GM12878 (cell line): ENCODE results near the gene SRSF7. TPM values are rescaled to one million over a fixed set of nuclear protein-coding genes. Genes with fewer than 3 reads are reported as not detected.

Experiments used
- ATAC-seq: fragments of 200-7000 bp; cut with Tn5 transposase; 3 replicates; pipeline ENCODE4 v1.9.1; 2020; ENCODE audit warnings: mild to moderate bottlenecking, moderate library complexity
- BruUV-seq: library from RNA; stranded (reverse); fragments of 400-500 nt; replicated peaks from 2 replicates; lab custom pipeline; 2021; lab: Mats Ljungman, UMichigan
- CTCF ChIA-PET: fragments of 300-600 bp; sonication (Branson Sonifier 250); formaldehyde crosslinking; extraction: SDS; loops from one replicate; lab custom pipeline; 2021; ENCODE audit warnings: inconsistent platforms; lab: Yijun Ruan, JAX
- POLR2A ChIA-PET: fragments of 350-600 bp; formaldehyde crosslinking; extraction: SDS; loops from one replicate; lab custom pipeline; 2021; ENCODE audit warnings: inconsistent platforms; lab: Charles Lee
- RAD21 ChIA-PET: fragments of 300-600 bp; sonication (Branson Sonifier 250); formaldehyde crosslinking; loops from one replicate; lab custom pipeline; 2023; ENCODE audit warnings: antibody characterized with exemption; ENCODE audit not compliant: unreplicated experiment; lab: Charles Lee
- SMC1A ChIA-PET: fragments of 300-600 bp; sonication (Branson Sonifier 250); formaldehyde crosslinking; loops from one replicate; lab custom pipeline; 2023; ENCODE audit not compliant: unreplicated experiment, uncharacterized antibody; lab: Charles Lee
- DNase-seq: peaks from one replicate; pipeline ENCODE4 v3.0.0-alpha.2; 2011; ENCODE audit warnings: low read depth, low spot score
- FAIRE-seq: peaks from 3 replicates; lab custom pipeline; 2011; peaks lifted over from hg19 to GRCh38; lab: Jason Lieb, UNC
- H2AFZ ChIP-seq: 2 replicates; pipeline ENCODE4 v1.6.0; 2011; ENCODE audit warnings: low read depth, low read length, control low read depth; ENCODE audit not compliant: control insufficient read depth
- H3K27ac ChIP-seq: 2 replicates; pipeline ENCODE4 v1.5.1; 2011; ENCODE audit warnings: control low read depth; ENCODE audit not compliant: control insufficient read depth, insufficient read depth
- H3K27me3 ChIP-seq, 2 experiments: replicated peaks in 1 of 2; 2 replicates each; pipeline versions ENCODE4 v1.6.0 to v1.6.1; 2011; ENCODE audit warnings: low read length in 1 of 2; ENCODE audit not compliant: control insufficient read depth in 2 of 2, insufficient read depth in 2 of 2
- H3K36me3 ChIP-seq, 2 experiments: 2 replicates each; pipeline ENCODE4 v1.5.1; 2011; ENCODE audit warnings: low read length in 1 of 2; ENCODE audit not compliant: control insufficient read depth in 2 of 2, insufficient read depth in 2 of 2
- H3K4me1 ChIP-seq: 2 replicates; pipeline ENCODE4 v1.6.1; 2011; ENCODE audit warnings: mild to moderate bottlenecking, low read length, moderate library complexity, mixed read lengths; ENCODE audit not compliant: control insufficient read depth, insufficient read depth
- H3K4me2 ChIP-seq: 2 replicates; pipeline ENCODE4 v1.6.0; 2011; ENCODE audit warnings: control low read depth; ENCODE audit not compliant: control insufficient read depth, insufficient read depth
- H3K4me3 ChIP-seq: fragments of 200-600 bp; sonication (generic); 2 replicates; pipeline ENCODE4 v1.5.1; 2016
- H3K79me2 ChIP-seq: 2 replicates; pipeline ENCODE4 v1.6.0; 2011; ENCODE audit warnings: low read length; ENCODE audit not compliant: control insufficient read depth, insufficient read depth
- H3K9ac ChIP-seq: 2 replicates; pipeline ENCODE4 v1.8.0; 2011; ENCODE audit warnings: low read length, control low read depth, mixed read lengths; ENCODE audit not compliant: control insufficient read depth, insufficient read depth
- H3K9me3 ChIP-seq: replicated peaks from 3 replicates; pipeline ENCODE4 v1.5.1; 2011; ENCODE audit warnings: mild to moderate bottlenecking, low read length; ENCODE audit not compliant: control insufficient read depth, insufficient read depth
- H4K20me1 ChIP-seq: 2 replicates; pipeline ENCODE4 v1.6.0; 2011; ENCODE audit not compliant: control insufficient read depth, insufficient read depth
- CBX3 ChIP-seq: fragments of 200-600 bp; sonication (generic); IDR thresholded peaks from 2 replicates; pipeline ENCODE4 v1.6.1; 2016; ENCODE audit warnings: low read depth, borderline replicate concordance
- DPF2 ChIP-seq: fragments of 450-650 bp; IDR thresholded peaks from 2 replicates; pipeline ENCODE4 v1.6.1; 2017; ENCODE audit warnings: mild to moderate bottlenecking
- E4F1 ChIP-seq: fragments of 450-650 bp; IDR thresholded peaks from 2 replicates; pipeline ENCODE4 v1.6.1; 2018; ENCODE audit warnings: borderline replicate concordance, mild to moderate bottlenecking; ENCODE audit not compliant: partially characterized antibody
- FOXM1 ChIP-seq: IDR thresholded peaks from 2 replicates; pipeline ENCODE4 v1.6.1; 2012; ENCODE audit warnings: low read depth, mild to moderate bottlenecking, inconsistent platforms, low read length, moderate library complexity
- KAT2A ChIP-seq: conservative IDR thresholded peaks from 2 replicates; pipeline ENCODE4 v1.6.1; 2011; ENCODE audit warnings: low read depth, low read length; ENCODE audit not compliant: control insufficient read depth
- NKRF ChIP-seq: fragments of 450-650 bp; conservative IDR thresholded peaks from 2 replicates; pipeline ENCODE4 v1.6.1; 2017; ENCODE audit warnings: mild to moderate bottlenecking, moderate library complexity
- PKNOX1 ChIP-seq: fragments of 450-650 bp; IDR thresholded peaks from 2 replicates; pipeline ENCODE4 v1.6.1; 2016; ENCODE audit warnings: mild to moderate bottlenecking
- POLR2AphosphoS5 ChIP-seq: IDR thresholded peaks from 2 replicates; pipeline ENCODE4 v1.6.1; 2011; ENCODE audit warnings: mild to moderate bottlenecking, low read length, inconsistent platforms
- RELA ChIP-seq: fragments of 450-650 bp; IDR thresholded peaks from 2 replicates; pipeline ENCODE4 v1.8.0; 2014; ENCODE audit warnings: borderline replicate concordance; ENCODE audit not compliant: partially characterized antibody
- RELB ChIP-seq: fragments of 450-650 bp; IDR thresholded peaks from 2 replicates; pipeline ENCODE4 v1.6.1; 2017; ENCODE audit warnings: low read depth, mild to moderate bottlenecking, moderate library complexity
- SPI1 ChIP-seq: IDR thresholded peaks from 2 replicates; pipeline ENCODE4 v1.6.1; 2011; ENCODE audit warnings: low read depth, mild to moderate bottlenecking, low read length, moderate library complexity, borderline replicate concordance; ENCODE audit not compliant: insufficient read depth
- TCF7 ChIP-seq: IDR thresholded peaks from 2 replicates; pipeline ENCODE4 v1.6.1; 2014; ENCODE audit warnings: antibody characterized with exemption, borderline replicate concordance
- YY1 ChIP-seq: IDR thresholded peaks from 2 replicates; pipeline ENCODE4 v1.6.1; 2011; ENCODE audit warnings: low read depth, mild to moderate bottlenecking, low read length
- ZNF24 ChIP-seq: fragments of 450-650 bp; IDR thresholded peaks from 2 replicates; pipeline ENCODE4 v1.6.1; 2017; ENCODE audit warnings: antibody characterized with exemption, mild to moderate bottlenecking
- WGBS: methylation state at CpG from one replicate; pipeline ENCODE4 v1.1.6; 2016; ENCODE audit warnings: low lambda C conversion rate; ENCODE audit not compliant: insufficient replicate concordance, insufficient coverage; ENCODE audit errors: missing lambda C conversion rate; 5-methylcytosine and 5-hydroxymethylcytosine counted together
- in situ Hi-C: fragments of 300-500 bp; cut with MboI; formaldehyde crosslinking; loops from 9 replicates; pipeline ENCODE4 v1.14.3; 2018; ENCODE audit warnings: mixed read lengths
- intact Hi-C: fragments of 100-400 bp; cut with micrococcal nuclease; formaldehyde crosslinking; loops from one replicate; pipeline ENCODE4 v1.14.2; 2022; ENCODE audit not compliant: unreplicated experiment
- polyA plus RNA-seq, 11 experiments: library from polyadenylated mRNA; depleted of rRNA in 4 of 11; unstranded in 6 of 11; stranded (reverse) in 5 of 11; fragments of >200 nt; fragmentation: Nextera tagmentation in 4 of 11; fragmentation: Illumina TruSeq in 1 of 11; extraction: Ambion mirVana in 4 of 11; extraction: Trizol in 1 of 11; gene quantifications; 1 replicate in 1 of 11; 2 replicates in 10 of 11; pipeline versions ENCODE4 v1.2.1 to v1.2.3, GENCODE V29; 2011 to 2016; ENCODE audit warnings: inconsistent platforms in 2 of 11, missing spikeins in 2 of 11, low read depth in 1 of 11
- total RNA-seq, 4 experiments: library from RNA; depleted of rRNA in 3 of 4; stranded (reverse); fragments of >200 nt in 3 of 4; fragmentation: Illumina TruSeq in 1 of 4; extraction: Trizol in 1 of 4; gene quantifications; 2 replicates each; pipeline versions ENCODE4 v1.2.1 to v1.2.3, GENCODE V29; 2013 to 2021

The SRSF7 gene
- total and polyA plus RNA-seq, 10 of the 15 experiments (the other 5 are each of a cell fraction or from before 2014, with no cell fraction given) = 205 to 785 (median 408) TPM

GRCh38 chr2:38743672-38744398 is 7.3 kb downstream of the SRSF7 start:
- SMC1A ChIA-PET = interaction anchor here (0.6 to 5.5 kb wide), 18 partner anchors 10 to 468 kb away, joined by 3 to 48 read pairs (median 3); no protein-coding TSS in a partner anchor
- Histone ChIP-seq H3K4me2 (no peak overlapping the region), H4K20me1 (no peaks in the 10 kb centered on the region; the same call in 1 of the 2 replicates), H3K4me3 (peak overlapping the region; percentile 2; the same call in 1 of the 2 replicates), H3K27ac (no peak overlapping the region), H2AFZ (no peak overlapping the region), H3K79me2 (peaks cover 57% of the 10 kb centered on the region), H3K9me3 (no peaks in the 10 kb centered on the region; the same call in 2 of the 3 replicates), H3K4me1 (no peaks in the 10 kb centered on the region), H3K36me3 (peaks cover 12 to 51% of the 10 kb centered on the region in 2 experiments), H3K27me3 (no peaks in the 10 kb centered on the region), H3K9ac (no peak overlapping the region)
- RAD21 ChIA-PET = interaction anchor here (0.8 to 5.0 kb wide), 10 partner anchors 20 to 179 kb away, joined by 3 to 47 read pairs (median 4); no protein-coding TSS in a partner anchor
- 94% methylated on average over 3 of the region's 3 CpGs for whole genome bisulfite sequencing
- intact Hi-C loops = loop anchor here (10.0 kb wide), 2 partner anchors 369 to 429 kb away; partner anchors contain the start of gene ATL2
- FAIRE-seq (no peak), DNase-seq (no peak), ATAC-seq (no peak)
- CTCF ChIA-PET = interaction anchor here (0.6 to 12.6 kb wide), 20 partner anchors 9 to 486 kb away, joined by 3 to 162 read pairs (median 4); partner anchors contain the start of gene HNRNPLL
- no TSS peak for BruUV-seq
- in situ Hi-C loops = no loop called here
- POLR2A ChIA-PET = interaction anchor here (0.5 to 1.5 kb wide), 6 partner anchors 22 to 377 kb away, joined by 3 to 5 read pairs (median 4); no protein-coding TSS in a partner anchor
- TF ChIP-seq PKNOX1 (peak; percentile 67), ZNF24 (no peak), KAT2A (no peak), YY1 (no peak), POLR2AphosphoS5 (peak; percentile 87), NKRF (no peak), CBX3 (no peak), RELA (no peak), SPI1 (no peak), FOXM1 (no peak), E4F1 (no peak), RELB (no peak), DPF2 (no peak), TCF7 (no peak)
